SIG-M5 treated with dmso at 0.1 percent for 504 hours (cell line): ENCODE measurements around the gene IGF1R.

Experiments used
- DNase-seq: peaks from one replicate; lab custom pipeline; 2025; ENCODE audit not compliant: unreplicated experiment; lab: John Stamatoyannopoulos, UW

IGF1R gene

DNA sequence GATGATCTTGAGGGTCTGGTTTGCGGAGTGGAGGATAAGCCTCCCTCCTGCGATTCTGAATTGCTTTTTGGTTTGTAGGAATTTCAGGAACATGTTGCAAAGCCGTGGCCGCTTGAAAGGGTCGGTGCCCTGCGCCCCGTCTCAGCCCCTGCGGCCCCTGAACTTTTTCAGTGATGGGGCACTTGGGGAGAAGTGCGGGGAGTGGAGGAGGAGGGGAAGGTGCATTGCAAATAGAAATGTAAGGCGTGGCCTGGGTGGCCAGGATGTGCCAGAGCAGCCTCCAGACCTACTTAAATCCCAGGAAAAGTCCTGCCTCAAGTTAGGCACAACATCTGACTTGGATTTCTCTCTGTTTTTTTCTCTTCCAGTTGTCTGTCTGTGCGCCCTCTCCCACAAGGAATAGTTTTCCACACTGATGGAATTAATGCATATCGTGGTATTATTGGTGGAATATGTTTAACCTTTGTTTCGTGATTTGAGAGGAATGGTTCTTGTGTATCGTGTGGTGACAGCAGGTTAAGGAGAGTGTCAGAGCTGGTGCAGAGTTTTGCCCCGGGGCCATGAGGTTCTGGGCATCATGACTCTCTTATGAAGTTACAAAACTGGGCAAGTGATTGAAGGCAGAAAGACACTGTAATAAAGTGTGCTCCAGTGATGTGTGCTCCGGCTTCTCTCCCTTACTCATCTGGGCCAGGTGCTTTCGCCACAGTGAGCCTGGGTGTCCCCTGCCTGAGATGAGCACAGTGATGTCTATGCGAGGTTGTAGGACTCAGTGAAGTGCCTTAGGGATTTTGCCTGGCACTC lies 205.5 kb downstream of the IGF1R start:
- no peak for DNase-seq

DNA sequence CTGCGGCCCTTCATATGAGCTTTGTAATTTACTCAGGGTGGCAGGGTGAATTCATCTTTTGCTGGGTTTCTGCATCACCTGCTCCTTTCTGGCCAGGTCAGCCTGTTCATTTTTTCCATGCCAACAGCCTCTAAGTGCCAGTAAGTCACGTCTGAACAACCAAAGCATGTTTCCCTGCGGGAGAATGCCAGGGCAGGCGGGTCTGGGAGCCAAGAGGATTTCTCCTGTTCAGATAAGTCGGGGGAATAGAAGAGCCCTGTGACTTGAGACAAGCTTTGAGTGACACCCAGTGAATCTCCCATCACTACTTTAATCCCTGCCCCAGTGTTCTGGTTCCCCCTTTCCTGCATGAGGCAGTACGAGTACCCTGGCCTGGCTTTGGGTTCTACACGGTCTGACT lies 206.2 kb downstream of the IGF1R start:
- no peak for DNase-seq

DNA sequence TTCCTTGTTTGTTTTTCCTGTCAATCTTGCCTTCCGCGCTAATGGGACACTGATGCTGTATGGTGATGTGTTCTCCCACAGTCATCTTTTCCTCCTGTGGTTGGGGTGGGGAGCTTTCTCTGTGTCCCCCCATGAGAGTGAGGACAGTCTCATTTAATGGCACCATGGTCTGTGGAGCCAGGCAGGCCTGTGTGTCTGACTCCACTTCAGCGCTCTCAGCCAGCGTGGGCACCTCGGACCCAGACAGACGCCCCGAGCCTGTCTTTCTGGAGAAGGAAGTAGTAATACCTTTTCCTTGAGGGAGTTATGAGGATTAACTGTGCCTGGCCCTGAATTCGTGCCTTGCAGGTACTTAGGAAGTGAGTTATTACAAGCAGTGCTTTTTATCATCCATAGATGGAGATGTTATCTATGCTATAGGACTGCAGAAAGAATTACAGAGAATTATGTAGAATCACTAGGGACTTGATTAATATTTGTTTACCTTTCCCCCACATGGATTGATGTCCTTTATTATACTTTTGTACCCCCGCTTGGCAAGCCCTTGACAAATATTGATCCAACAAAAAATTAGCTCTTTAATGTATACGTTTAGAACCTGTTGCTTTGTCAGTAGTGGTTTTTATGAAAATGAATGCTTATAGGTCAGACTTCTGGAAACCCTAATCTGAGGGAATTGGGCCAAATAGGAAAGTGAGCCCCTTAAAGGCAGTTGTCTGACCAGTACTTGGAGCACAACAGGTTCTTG lies 206.9 kb downstream of the IGF1R start:
- no peak for DNase-seq

DNA sequence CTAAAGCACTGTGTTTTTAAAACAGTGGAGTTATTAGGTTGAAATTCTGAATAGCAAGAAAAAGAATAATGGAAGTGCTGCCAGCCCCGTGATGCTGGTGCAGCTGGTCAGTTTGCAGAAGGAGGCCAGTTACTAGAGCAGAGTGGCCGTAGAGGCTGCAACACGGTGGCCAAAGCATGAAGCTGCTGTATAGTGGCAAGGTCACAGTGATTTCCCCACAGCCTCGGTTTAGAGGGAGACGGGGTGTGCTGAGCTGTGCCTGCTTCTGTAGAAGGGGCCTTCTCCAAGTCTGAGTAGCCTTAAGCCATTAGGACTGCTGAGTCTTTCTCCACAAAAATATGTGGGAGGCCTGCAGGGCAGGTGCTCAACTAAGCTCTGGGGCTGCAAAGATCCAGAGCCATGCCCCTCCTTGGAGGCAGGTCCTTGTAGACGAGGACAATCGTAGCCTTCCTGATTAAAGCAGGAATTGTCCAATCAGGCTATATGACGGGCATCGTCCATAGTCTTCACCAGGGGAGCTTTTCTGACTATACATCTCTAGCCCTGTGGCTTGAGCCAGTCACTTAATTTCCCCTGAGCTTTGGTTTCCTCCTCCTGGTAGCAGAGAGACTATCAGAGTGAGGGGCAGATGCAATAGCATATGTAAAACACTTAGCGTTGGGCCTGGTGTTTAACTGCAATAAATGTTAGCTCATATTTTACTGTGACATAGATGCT lies 207.6 kb downstream of the IGF1R start:
- DNase-seq = no peak

DNA sequence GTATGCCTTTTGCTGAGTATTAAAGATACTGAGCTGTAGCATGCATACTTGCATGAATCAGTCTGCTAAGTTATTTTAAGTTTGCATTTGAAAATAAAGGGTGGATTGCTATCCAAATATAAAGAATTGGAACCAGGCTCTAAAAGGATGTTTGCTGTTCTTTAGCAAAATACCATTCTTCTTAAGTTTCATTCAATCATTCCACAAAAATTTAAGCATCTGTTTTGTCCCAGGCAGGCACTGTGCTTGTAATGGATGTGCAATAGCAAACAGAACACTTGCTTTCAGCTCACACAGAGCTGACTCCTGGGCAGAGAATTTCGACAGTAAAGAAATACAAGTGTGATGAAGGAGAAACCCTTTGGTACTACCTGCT lies 208.2 kb downstream of the IGF1R start:
- DNase-seq = no peak

DNA sequence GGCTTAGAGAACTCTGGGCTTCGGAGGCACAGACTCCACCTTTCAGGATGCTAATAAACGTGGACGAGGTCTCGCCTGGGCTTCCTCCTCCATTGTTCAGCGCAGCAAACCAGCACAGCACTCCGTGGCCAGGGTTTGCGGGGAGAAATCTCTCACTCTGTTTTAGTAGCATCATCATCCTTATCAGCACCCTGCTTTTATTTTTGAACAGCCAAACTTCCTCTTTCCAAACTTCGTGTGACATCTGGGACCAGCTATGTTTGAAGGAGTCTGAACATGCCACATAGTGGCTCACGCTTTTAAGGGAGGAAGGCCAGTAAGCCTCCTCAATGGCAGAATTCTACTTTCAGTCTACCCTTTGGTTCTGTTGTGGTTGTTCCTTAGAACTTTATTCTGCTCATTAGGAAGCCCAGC lies 210.3 kb downstream of the IGF1R start:
- DNase-seq = peak; percentile 77

DNA sequence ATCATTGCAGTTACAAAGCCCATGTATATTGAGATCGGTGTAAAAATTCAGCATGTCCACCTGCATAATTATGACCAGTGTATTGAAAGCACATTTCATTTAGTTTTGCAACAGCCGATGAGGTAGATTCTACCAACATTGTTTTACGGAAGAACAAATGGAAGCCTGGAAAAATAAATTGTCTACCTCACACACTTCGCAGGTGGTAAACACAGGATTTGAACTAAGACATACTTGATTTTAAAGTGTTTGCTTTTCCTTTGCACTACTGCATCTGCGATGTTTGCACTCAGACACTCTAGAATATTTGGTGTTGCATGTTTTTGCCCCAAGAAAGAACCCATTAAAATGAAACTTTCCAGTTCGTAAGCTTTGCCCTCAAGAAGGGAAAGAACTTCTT lies 210.8 kb downstream of the IGF1R start:
- no peak for DNase-seq

DNA sequence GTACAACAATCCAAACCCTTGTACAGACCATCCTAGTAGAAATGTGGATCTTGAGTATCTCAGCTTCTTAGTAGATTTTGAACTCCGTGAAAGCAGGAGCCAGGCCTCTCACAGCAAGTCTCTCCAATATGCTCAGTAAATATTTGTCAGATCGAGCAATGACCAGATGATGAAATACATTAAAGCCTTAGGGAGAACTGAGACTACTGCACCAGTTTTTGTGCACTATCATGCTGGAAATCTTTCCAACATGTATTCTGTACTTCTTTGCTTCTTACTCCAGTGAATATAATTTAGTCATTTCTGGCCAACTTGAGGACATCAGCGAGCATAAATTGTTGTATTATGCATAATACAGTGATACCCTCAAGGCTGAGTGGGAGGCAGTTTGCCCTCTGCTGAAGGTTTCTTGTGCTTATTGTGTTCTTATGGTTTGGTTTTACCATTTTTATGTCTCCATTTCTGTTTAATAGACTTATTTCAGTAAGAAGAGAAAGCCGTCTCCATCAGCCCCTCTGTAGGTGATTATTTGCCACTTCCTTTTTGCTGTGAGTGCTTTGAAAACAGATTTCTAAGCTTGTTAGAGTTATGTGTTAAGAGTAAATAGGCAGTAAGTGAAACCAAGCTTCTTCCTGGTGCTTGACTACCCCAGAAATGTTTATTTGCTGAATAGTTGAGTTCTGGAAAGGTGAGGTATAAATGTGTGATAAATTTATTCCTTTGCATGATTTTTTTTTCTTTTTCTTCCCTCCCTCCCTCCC lies 212.1 kb downstream of the IGF1R start:
- DNase-seq = peak; percentile 25

DNA sequence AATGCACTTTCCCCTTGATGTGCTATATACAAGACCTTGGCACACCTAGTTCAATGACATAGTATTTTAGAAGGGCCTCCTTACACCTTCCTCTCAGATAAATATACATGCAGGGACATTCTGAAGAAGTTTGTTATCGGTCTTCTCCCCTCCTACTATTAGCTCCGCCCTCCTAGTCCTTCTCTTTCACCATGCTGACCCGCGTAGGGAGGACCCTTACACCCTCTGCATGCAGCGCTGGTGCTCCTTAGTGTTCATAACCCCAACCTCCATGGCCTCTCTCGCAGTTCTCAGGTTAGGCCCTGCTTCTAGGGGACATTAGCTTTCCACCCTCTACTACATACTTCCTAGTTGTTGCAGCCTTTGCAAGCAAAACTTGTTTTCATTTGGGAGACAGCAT lies 212.8 kb downstream of the IGF1R start:
- DNase-seq = no peak

DNA sequence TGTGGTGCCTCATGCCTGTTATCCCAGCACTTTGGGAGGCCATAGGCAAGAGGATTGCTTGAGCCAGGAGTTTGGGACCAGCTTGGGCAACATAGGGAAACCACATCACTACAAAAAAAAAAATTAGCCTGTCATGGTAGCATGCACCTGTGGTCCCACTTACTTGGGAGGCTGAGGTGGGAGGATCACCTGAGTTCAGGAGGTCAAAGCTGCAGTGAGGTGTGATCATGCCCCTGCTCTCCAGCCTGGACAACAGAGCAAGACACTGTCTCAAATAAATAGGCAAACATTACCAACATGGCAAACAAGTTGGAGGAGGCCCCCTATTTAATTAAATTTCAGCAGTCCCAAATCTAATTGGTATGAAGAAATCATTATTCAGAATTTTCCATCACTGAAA lies 215.6 kb downstream of the IGF1R start:
- no peak for DNase-seq

DNA sequence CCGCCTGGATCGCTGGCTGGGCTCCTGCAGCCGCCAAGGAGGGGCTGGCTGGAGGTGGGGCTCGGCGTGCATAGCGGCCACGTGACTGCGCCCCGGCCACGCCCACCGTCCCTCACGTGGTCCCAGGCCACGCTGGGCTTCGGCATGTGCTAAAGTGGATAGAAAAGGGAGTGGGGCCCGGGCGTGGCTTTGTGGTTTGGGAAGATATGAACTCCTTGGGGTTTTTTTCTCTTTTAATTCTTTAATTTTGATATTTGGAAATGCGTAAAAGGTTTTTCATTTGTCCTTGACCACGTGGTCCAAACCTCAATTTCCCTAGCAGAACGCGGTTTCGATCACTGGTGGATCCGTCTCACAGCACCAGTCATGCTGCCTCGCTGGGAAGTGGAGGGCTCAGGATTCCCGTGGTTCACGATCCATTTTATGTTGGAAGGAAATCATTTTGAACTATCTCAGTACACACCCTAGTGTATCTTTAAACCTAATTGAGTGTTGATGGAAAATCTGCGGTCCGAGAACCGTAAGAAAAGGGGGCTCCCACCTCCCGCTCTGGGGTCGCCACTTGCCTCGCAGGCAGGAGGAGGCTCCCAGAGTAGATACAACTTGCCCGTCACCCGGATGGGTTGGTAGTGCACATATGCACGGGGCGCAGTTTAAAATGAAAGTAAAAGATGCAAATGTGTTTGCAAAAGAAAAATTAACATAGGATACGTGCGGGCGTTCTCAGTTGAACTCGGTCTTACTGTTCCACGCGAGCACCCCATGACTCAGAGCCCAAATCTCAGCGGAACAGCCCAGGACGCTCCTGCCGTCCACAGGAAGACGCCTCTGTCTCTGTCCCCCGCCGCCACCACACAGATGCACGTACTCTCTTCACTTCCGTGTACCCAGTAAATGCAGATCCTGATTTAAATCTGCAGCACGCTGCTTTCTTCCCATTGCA lies 217.3 kb downstream of the IGF1R start:
- peak; percentile 44 for DNase-seq

DNA sequence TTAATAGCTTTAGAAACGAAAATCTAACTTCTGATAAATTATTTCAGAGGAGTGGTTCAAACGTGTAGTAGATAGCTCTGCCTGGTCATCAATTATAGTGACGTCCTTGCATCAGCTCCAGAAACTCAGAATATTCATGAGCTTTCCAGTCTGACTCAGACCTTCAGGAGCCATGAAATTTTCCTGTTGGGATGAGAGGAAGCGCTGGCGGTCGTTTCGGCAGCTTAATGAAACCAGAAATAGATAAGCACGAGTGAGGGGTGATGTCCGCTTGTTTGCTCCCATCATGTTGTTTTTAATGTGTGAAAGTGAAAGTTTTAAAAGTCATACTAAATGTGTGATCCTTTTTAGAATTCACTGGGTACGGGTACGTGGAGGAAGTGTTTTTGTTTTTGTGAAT lies 218.2 kb downstream of the IGF1R start:
- no peak for DNase-seq

DNA sequence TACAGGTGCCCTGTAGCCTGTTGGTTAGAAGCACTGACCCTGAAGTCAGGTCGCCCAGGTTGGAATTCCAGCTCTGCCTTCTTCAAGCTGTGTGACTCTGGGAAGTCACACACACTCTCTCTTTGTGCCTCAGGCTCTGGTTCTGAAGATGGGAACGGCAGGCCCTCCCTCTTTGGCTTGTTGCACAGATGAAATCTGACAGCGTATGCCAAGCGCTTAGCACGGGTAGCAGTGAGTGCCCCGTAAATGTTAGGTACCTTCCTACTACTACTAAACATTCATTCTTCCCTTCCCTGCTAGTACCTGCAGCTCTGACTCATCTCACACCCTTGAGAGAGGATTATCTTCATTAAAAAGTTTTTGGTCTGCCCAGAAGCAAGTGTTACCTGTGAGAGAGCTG lies 220.2 kb downstream of the IGF1R start:
- DNase-seq = no peak

DNA sequence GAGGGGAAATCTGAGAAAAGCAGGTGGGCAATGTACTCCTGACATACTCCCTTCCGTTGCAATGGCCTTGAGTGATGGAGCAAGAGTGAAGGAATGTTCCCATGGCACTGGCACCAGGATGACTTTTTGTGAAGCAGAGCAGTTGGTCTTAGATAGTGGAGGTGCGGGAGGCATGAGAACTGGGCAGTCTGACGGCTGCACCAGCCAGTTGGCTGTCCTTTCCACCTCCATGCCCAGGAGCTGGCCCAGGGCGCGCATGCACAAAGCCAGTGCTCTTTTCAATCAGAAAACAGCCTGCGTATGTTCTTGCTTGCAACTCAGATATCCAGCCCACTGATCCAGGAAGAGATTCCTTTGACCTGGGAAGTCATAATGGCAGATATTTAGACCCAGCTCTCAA lies 222.4 kb downstream of the IGF1R start:
- DNase-seq = no peak

DNA sequence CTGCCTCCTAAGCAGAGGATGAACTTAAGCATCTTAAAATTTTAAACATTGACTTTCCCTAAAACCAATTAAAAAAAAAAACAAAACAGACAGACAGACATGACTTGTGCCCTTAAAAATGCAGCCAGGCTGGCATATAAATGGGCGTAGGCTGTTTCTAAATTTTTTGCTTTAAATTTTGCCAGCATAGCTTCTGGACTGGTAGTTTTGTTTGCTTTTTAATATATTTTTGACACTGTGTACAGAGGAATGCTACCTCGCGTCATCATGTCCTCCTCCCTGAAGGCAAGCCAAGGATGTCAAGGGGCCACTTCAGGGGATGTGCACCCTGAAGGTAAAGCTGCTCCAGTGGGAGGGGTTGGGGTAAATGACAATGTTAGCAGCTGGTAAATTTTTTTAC lies 224.4 kb downstream of the IGF1R start:
- no peak for DNase-seq

DNA sequence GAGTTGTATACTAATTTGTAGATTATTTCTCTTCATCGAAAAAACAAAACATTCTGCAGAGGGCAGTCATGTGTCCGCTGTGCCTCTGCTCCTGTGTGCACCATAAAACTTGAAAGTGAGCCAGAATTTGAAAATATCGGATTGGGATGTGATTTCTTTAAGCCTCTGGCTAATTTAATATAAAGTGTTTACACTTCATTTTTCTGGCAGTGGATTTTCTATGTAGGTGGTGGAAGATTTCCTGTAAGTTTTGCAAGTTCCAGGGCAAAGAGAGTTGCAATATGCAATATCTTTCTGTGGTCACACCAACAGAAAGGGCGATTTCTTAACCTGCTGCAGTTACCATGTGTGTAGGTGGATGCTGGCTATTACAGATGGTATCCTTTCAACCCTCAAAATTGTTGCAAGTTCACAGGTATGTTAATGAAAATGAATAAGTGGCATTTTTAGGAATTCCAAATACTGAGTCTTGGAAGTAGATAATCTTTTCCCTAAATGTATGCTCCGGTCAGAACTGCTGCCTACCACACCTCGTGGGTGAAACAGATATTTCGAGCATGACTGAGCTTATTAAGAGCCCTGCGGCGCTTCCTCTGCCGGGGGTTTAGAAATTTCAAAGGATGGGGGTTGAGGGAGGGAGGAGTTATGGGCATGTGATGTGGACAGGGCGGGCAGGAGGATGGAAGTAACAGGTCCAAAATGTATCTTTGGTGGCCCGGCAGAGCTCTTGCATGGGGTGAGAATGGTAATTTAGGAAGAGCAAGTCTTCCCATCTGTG lies 225.3 kb downstream of the IGF1R start:
- peak; percentile 88 for DNase-seq

DNA sequence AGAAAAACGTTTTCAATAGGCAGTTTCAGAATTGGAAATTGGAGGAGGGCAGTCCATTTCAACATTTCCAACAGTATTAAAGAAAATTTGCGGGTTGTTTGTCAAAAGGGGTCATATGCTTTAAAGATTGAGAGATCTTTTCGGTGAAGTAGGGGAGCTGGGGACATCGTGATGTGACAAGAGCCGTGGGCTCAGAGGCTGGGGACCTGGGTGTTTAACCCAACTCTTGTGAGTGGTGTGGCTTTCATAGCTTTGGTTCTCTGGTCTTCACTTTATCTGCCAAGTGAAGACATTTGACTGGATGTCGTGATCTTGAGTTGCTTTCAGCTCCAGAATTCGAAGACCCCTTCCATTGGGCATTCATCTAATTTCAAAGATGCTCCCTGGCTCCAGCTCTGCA lies 226.0 kb downstream of the IGF1R start:
- no peak for DNase-seq

DNA sequence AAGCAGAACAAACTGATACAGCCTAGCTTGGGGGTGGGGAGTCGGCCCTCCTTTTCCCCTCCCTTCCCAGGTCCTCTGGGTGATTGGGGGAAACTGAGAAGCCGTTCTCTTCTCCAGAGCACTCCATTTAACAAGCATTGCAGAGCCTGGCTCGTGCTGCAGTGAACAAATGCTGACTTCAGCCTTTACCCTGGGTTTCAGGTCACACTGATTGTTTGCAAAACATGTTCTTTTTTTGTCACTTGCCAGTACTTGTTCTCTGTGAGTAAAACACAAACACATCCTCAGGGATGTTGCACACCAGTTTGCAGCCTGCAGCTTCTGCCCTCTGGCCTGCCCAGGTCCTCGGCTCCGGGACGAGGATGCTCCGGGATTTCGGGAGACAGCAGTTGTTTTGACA lies 226.4 kb downstream of the IGF1R start:
- peak; percentile 50 for DNase-seq

DNA sequence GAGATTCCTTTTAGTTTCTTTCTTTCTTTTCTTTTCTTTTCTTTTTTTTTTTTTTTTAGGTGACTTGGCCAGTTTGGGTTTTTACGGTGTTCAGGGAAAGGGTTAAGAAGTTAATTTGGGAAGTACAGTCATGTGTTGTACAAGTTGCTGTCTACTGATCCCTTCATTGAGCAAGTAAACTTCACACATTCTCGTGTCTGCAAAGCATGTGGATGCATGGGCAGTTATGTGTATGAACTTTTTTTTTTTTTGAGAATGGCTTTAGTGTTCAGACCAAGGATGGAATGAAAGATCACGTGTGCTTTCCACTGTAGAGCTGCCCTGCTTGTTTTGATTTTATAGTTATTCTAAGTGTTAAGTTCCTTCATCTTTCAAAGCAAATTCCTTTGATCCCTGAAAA lies 227.0 kb downstream of the IGF1R start:
- DNase-seq = peak; percentile 39
